ENCODE results near the gene ZFAND5.

Gene ZFAND5

GRCh38 chr9:72326641-72327040 lies 38.4 kb downstream of the ZFAND5 start:
- H3K4me1 ChIP-seq (ENCODE audit: control insufficient read depth in 1 of 2, insufficient read depth in 1 of 2, low read depth in 1 of 2, low read length in 1 of 2): peaks cover 5 to 7% of the 10 kb centered on the region in 2 experiments
- no peaks in the 10 kb centered on the region for H3K36me3 ChIP-seq
- no peak for TF ChIP-seq CTCF (IDR thresholded peaks at IDR 0.05)
- H3K27me3 ChIP-seq: no peaks in the 10 kb centered on the region
- no peak overlapping the region for H3K4me3 ChIP-seq (ENCODE audit: low read depth in 1 of 2, low read length in 1 of 2)
- no peaks in the 10 kb centered on the region for H3K9me3 ChIP-seq
- no peak overlapping the region for H3K27ac ChIP-seq

- no peak overlapping the region for H3K27ac ChIP-seq
- H3K36me3 ChIP-seq: no peaks in the 10 kb centered on the region
- H3K9me3 ChIP-seq: no peaks in the 10 kb centered on the region
- TF ChIP-seq CTCF (IDR thresholded peaks at IDR 0.05): no peak
- no peak overlapping the region for H3K4me3 ChIP-seq (ENCODE audit: low read depth in 1 of 2, low read length in 1 of 2)
- H3K27me3 ChIP-seq: no peaks in the 10 kb centered on the region
- no peaks in the 10 kb centered on the region for H3K4me1 ChIP-seq (ENCODE audit: control insufficient read depth in 1 of 2, insufficient read depth in 1 of 2, low read depth in 1 of 2, low read length in 1 of 2)
Measured at GRCh38 chr9:72324974-72325373, 40.0 kb downstream of the ZFAND5 start.

- H3K4me3 ChIP-seq (ENCODE audit: low read depth in 1 of 2, low read length in 1 of 2): no peak overlapping the region
- H3K36me3 ChIP-seq: no peaks in the 10 kb centered on the region
- no peaks in the 10 kb centered on the region for H3K9me3 ChIP-seq
- H3K27ac ChIP-seq: no peak overlapping the region
- no peaks in the 10 kb centered on the region for H3K27me3 ChIP-seq
- TF ChIP-seq CTCF (IDR thresholded peaks at IDR 0.05): no peak
- H3K4me1 ChIP-seq (ENCODE audit: control insufficient read depth in 1 of 2, insufficient read depth in 1 of 2, low read depth in 1 of 2, low read length in 1 of 2): no peaks in the 10 kb centered on the region
Measured at GRCh38 chr9:72322678-72323077, 42.3 kb downstream of the ZFAND5 start.

- Histone ChIP-seq H3K4me3 (ENCODE audit: low read depth in 1 of 2, low read length in 1 of 2) (no peak overlapping the region), H3K27ac (no peak overlapping the region), H3K9me3 (no peaks in the 10 kb centered on the region), H3K36me3 (no peaks in the 10 kb centered on the region), H3K4me1 (ENCODE audit: control insufficient read depth in 1 of 2, insufficient read depth in 1 of 2, low read depth in 1 of 2, low read length in 1 of 2) (peaks cover 0 to under 1% of the 10 kb centered on the region in 2 experiments), H3K27me3 (no peaks in the 10 kb centered on the region)
- no peak for TF ChIP-seq CTCF (IDR thresholded peaks at IDR 0.05)
Measured at GRCh38 chr9:72322259-72322658, 42.7 kb downstream of the ZFAND5 start.

GRCh38 chr9:72315510-72316311 lies 49.3 kb downstream of the ZFAND5 start:
- H3K4me3 ChIP-seq (ENCODE audit: low read depth in 1 of 2, low read length in 1 of 2): no peak overlapping the region
- H3K27ac ChIP-seq: peak overlapping the region; percentile 68
- H3K4me1 ChIP-seq (ENCODE audit: control insufficient read depth in 1 of 2, insufficient read depth in 1 of 2, low read depth in 1 of 2, low read length in 1 of 2): peaks cover 22 to 47% of the 10 kb centered on the region in 2 experiments

More at GRCh38 chr9:72315510-72316311, 49.3 kb downstream of the ZFAND5 start:
- no peaks in the 10 kb centered on the region for H3K36me3 ChIP-seq
- no peaks in the 10 kb centered on the region for H3K27me3 ChIP-seq
- no peak for TF ChIP-seq CTCF (IDR thresholded peaks at IDR 0.05)
- no peaks in the 10 kb centered on the region for H3K9me3 ChIP-seq
